AG04449 (cell line): Measurements from ENCODE around the gene TPP1.
A peak's percentile ranks its signal among the peaks of the same experiment; 100 is the strongest.

Experiments
- CTCF ChIA-PET: fragments of 350-600 bp; formaldehyde crosslinking; extraction: SDS; loops from one replicate; lab custom pipeline; 2021; ENCODE audit warnings: antibody characterized with exemption; lab: Yijun Ruan, JAX
- POLR2A ChIA-PET: fragments of 400-600, 350-600 bp; formaldehyde crosslinking; extraction: SDS; loops from one replicate; lab custom pipeline; 2020; ENCODE audit warnings: antibody characterized with exemption, inconsistent platforms; lab: Yijun Ruan, JAX
- DNase-seq: peaks from one replicate; pipeline ENCODE4 v3.0.0-alpha.2; 2010; ENCODE audit warnings: low read depth, low spot score
- H3K4me3 ChIP-seq: 2 replicates; pipeline ENCODE4 v1.5.1; 2011; ENCODE audit warnings: low read depth, mild to moderate bottlenecking, control low read depth, low read length
- TF ChIP-seq, protein P1 (sequence below): IDR thresholded peaks from one replicate; pipeline ENCODE4 v1.5.1; 2011; ENCODE audit warnings: mild to moderate bottlenecking, moderate library complexity, low read length, control low read depth, inconsistent platforms; ENCODE audit not compliant: insufficient read depth; ENCODE audit errors: missing control alignments

TPP1 gene

DNA sequence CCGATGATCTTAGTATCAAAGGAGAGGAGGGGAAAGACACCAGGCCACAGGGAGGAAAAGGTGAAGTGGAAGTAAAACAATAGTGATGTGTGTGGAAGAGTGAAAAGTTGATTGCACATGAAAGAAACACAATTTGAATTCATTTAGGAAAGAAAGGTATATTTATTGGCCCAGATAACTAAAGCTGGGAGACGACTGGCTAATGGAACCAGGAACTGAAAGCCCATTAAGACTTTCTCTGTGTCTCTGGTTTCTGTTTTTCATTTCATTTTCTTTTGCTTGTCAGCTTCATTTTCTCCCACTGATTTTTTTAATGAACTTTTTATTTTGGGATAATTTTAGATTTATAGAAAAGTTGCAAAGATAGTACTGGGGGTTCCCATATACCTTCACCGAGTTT, 41.5 kb upstream of the TPP1 start:
- no peak for DNase-seq
- TF ChIP-seq, protein P1, sequence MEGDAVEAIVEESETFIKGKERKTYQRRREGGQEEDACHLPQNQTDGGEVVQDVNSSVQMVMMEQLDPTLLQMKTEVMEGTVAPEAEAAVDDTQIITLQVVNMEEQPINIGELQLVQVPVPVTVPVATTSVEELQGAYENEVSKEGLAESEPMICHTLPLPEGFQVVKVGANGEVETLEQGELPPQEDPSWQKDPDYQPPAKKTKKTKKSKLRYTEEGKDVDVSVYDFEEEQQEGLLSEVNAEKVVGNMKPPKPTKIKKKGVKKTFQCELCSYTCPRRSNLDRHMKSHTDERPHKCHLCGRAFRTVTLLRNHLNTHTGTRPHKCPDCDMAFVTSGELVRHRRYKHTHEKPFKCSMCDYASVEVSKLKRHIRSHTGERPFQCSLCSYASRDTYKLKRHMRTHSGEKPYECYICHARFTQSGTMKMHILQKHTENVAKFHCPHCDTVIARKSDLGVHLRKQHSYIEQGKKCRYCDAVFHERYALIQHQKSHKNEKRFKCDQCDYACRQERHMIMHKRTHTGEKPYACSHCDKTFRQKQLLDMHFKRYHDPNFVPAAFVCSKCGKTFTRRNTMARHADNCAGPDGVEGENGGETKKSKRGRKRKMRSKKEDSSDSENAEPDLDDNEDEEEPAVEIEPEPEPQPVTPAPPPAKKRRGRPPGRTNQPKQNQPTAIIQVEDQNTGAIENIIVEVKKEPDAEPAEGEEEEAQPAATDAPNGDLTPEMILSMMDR, result no peak
- POLR2A ChIA-PET, result no interaction called here
- CTCF ChIA-PET, result interaction anchor here (0.6 to 1.0 kb wide), 3 partner anchors 15 to 48 kb away, joined by 3 read pairs; partner anchors contain the start of gene MRPL17
- H3K4me3 ChIP-seq, result no peak overlapping the region

DNA sequence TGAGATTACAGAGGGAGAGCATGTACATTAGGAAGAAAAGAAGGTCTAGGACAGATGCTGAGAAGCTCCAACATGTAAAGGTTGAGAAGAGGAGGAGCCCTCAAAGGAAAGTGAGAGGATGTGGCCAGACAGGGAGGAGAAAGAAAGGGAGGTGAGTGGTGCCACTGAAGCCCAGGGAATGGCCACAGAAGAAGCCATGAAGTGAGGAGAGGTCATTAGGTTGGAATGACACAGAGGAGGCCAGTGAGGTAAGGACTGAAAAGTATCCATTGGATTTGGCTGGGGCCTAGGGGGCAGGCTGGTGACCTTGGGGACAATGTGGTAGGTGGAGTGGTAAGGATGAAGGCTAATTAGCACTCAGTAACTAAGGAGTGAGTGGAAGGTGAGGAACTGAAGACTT, 39.4 kb upstream of the TPP1 start:
- CTCF ChIA-PET, result interaction anchor here (1.1 to 2.0 kb wide), 5 partner anchors 9 to 281 kb away, joined by 3 to 18 read pairs (median 3); partner anchors contain the start of gene MRPL17
- TF ChIP-seq, protein P1, result no peak
- no peak overlapping the region for H3K4me3 ChIP-seq
- DNase-seq, result no peak
- POLR2A ChIA-PET, result no interaction called here

DNA sequence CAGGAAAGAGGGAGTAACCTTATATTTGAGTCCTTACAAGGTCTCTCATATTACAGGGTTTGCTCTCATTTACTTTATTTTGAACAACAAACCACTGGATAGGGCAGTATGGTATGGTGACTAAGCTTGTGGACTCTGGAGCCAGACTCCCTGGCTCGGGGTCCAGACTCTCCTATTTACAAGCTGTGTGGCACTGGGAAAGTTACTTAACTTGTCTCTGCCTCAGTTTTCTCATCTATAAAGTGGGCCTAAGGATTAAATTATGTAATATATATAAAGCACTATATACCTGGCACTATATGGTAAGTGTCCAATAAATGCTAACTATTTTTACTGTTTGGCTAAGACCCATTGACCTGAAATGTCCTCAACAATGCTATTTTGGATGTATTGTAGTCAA, 38.1 kb upstream of the TPP1 start:
- no peak overlapping the region for H3K4me3 ChIP-seq
- TF ChIP-seq, protein P1, result no peak
- DNase-seq, result no peak
- ChIA-PET CTCF (interaction anchor here (0.8 to 1.9 kb wide), 7 partner anchors 8 to 126 kb away, joined by 3 to 4 read pairs (median 3); no protein-coding TSS in a partner anchor), POLR2A (interaction anchor here (0.9 kb wide), 1 partner anchor 39 kb away, joined by 4 read pairs; no protein-coding TSS in a partner anchor)

DNA sequence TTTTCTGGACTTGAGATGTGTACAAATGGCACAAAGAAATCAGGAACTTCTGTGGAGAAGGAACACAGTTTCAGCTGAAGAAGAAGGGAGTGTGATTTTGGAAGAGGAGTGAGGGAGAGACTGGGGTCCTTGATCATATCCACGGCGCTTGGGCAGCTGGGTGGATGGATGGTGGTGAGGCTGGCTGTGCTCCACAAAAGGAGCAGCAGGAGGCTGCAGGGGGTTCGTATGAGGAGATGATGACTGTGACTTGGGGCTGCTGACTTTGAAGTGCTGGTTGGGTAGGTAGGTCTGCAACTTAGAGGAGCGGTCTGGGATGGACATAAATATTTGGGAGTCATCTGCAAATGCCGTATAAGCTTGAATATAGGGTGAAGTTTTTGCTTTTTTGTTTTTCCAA, 37.7 kb upstream of the TPP1 start:
- H3K4me3 ChIP-seq, result no peak overlapping the region
- ChIA-PET POLR2A (interaction anchor here (0.9 kb wide), 1 partner anchor 39 kb away, joined by 4 read pairs; no protein-coding TSS in a partner anchor), CTCF (interaction anchor here (0.8 to 1.9 kb wide), 6 partner anchors 9 to 126 kb away, joined by 3 to 4 read pairs (median 4); partner anchors contain the start of gene TPP1)
- no peak for DNase-seq
- TF ChIP-seq, protein P1, result no peak

DNA sequence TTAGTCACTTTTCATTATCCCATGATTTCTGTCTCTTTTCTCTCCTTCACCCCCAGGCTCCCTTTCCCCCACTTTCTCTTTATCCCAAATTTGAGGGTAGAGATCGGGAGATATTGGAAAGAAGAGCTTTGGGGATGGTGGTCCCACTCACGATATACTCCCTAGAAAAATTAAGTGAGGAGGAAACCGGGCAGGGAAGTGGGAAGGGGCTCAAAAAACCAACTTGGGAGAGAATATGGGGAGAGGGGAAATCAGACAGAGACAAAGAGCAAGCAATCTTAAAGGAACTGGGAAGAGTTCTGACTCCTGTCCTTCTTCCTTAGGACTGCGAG, 37.3 kb upstream of the TPP1 start:
- DNase-seq, result no peak
- CTCF ChIA-PET, result interaction anchor here (1.0 to 1.9 kb wide), 4 partner anchors 12 to 126 kb away, joined by 3 to 4 read pairs (median 3); partner anchors contain the start of gene TPP1
- TF ChIP-seq, protein P1, result no peak
- POLR2A ChIA-PET, result interaction anchor here (0.9 kb wide), 1 partner anchor 38 kb away, joined by 4 read pairs; no protein-coding TSS in a partner anchor
- H3K4me3 ChIP-seq, result peak overlapping the region; percentile 68

DNA sequence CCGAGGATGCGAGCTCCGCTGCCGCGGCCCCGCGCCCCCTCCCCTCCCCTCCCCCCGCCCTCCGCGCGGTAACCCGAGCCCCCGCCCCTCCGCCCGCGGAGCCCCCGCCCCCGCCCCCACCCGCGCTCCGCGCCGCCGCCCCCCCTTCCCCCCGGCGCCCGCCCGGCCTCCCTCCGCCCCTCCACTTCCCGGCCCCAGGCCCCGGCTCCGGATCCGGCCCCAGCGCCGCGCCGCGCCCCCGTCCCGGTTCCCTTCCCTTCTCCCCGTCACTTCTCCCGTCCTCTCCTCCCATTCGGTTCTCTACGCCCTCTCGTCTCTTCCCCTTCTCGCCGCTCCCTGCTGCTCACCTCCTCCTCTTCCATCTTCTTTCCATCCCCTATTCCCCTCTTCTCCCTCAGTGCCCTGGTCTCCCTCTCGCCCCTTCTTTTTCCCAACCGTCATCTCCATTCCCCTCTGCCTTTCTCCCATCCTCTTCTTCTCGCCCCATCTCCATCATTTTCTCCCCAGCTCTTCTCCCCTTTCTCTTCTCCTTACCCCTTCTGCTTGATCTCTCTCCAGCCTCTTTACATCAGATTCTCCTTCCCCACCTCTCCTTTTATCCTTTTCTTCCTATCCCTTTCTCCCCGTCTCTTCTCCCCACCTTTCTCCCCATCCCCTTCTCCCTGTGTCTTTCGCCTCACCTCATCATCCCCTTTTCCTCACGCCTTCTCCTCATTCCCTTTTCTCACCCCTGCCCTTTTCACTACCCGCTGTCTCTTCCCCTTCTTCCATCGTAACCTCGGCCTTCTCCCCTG, 36.8 kb upstream of the TPP1 start, which contains the start of gene DCHS1:
Gene DCHS1 (minus strand): TSS at position 20 of the 794 bp plus-strand sequence. CDS start 14,196 bp downstream, outside the sequence.
- TF ChIP-seq, protein P1, result no peak
- peak within 1 kb of the TSS; percentile 68 for H3K4me3 ChIP-seq
- DNase-seq, result no peak
- CTCF ChIA-PET, result interaction anchor here (0.6 to 1.5 kb wide), 3 partner anchors 9 to 37 kb away, joined by 3 read pairs; partner anchors contain the start of gene TPP1
- POLR2A ChIA-PET, result no interaction called here
